IPS DF 4.7 (cell line): ENCODE data around the gene ARHGAP15.
A peak's percentile ranks its signal among the peaks of the same experiment; 100 is the strongest.

Experiments
- DNase-seq: peaks from one replicate; pipeline ENCODE4 v3.0.0-alpha.2; 2013; ENCODE audit warnings: low spot score; ENCODE audit errors: extremely low read depth

Gene ARHGAP15

DNA sequence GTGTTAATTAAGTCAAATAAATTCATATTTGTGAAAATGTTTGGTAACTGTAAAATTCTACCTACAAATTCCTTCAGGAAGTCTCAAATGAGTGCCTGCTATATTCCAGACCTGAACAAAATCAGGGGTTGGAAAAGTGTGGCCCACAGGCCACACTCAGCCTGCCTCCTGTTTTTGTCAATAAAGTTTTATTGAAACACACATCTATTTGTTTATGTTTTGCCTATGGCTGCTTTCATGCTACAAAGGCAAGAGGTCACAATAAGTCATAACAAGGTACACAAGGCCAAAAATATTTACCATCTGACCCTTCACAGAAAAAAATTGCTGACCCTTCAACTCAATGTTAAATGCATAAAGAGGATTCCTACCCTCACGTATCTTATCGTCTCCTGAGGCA, 581.7 kb downstream of the ARHGAP15 start:
- DNase-seq = no peak

DNA sequence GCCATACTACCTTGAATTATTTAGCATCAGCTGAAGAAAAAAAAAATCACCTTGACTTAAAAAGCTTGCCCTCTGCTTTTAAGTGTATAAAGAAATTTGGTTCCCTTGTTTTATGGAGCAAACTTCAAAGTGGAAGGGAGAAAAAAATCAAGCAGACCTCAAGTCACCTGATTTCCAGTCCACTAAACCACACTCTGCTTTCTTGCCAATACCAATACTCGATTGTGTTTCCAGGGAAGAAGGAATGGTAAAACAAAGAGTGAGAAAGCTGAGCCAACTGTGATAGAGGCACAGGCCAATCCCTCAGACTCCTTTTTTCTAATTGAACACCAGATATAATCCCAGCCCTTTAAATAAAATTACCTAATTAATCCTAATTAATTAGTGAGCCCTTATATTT, 587.3 kb downstream of the ARHGAP15 start:
- no peak for DNase-seq

DNA sequence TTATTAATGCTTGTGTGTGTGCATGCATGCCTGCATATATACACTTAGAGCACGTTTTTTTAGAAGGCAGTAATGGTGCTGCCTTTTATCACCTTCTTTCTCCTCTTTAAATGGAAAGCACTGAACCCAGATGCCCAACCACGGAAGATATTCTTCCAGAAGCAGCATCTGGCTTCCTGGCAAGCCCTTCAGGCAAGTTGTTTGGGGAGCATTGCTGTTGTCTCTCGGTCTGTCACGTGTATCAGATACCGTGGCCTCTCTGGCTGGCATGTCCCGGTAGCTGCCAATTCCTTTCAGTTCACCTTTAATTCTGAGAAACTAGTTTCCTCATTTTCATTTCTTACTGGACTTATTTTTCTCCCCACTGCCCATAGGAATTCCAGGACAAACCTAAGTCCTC, 587.8 kb downstream of the ARHGAP15 start:
- no peak for DNase-seq

DNA sequence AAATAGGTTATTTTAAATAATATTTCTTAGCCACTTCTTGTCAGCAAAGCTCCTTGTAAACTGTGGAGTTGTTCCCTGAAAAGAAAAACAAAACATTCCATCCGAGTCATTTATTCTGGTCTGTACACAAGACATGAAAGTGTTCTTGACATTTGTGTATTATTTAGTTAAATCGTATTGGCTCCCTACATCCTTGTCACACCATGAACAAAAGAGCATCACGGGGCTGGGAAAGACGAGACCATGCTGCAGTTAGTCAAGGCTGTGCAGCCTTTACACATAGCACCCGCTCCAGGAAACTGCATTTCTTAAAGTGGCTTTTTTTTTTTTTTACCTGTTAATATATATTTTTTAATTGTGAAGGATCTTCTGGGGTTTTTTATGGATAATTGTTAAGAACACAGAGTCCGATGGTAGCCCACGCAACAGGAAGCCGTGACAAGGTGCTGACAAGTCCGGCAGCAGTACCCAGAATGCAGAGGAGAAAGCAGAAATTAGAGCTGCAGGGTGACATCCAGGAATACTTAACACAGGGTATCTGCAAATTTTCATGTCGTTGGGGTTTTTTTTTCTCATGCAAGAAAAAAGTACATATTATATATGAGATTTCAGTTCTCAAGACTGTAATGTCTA, 588.4 kb downstream of the ARHGAP15 start:
- DNase-seq = no peak

DNA sequence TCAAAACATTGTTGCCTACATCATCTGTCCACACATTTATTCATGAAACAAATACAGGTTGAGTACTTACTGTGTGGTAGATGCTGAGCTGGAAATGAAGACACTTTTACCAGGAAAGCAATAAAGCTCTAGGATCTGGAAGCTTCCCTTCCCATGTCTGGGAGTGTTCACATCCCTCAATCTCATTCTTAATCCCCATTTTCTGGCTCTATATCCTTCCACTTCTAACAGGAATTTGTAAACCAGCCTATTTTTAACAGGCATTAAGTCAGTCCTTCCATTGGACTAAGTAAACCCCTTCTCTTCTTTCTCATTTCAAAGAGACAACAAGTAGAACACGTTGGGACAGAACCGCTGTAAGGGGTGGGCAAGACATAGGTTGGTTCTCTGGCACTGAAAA, 589.5 kb downstream of the ARHGAP15 start:
- DNase-seq = no peak

DNA sequence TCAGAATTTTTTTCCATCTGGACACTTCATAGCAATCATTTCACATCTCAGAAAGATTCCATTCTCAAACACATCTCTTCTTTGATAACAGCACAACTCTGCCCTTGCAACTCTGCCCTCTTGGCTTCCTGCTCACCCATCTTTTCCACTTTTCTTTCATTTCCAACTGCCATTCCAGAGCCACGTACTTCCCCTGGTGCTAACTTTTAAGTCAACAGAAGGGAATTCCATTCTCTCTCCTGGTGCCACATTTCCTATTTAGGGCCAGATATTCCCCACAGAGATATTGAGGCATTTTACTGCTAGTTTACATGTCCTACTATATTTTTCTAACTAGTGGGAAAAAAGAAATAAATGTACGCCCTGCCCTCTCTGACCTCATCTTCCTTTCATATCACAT, 590.2 kb downstream of the ARHGAP15 start:
- DNase-seq = no peak

DNA sequence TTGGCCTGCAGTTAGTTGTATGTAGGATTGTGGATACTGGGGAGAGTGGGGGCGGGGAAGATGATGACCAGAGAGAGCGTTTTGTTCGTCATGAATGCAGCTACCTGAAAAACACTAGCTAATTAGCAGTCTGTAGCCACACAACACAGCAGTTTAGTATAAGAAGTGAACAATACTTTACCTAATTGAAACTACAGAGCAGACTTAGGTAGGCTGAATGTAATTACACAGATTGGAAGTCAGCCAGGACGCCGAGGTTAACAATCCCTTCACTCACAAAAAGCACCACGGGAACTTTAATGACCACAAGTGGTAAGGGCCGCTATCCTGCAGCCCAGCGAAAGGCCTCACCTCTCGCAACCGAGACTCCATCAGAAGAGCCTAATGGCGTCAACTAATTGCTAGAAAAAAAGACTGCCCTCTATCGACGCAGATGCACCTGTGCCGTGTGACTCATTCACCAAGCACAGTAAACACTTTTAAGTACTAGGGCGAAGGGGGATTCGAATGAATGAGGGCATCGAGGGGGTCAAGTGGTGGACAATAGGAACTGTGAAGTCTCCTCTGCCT, 591.0 kb downstream of the ARHGAP15 start:
- DNase-seq = peak; percentile 62

DNA sequence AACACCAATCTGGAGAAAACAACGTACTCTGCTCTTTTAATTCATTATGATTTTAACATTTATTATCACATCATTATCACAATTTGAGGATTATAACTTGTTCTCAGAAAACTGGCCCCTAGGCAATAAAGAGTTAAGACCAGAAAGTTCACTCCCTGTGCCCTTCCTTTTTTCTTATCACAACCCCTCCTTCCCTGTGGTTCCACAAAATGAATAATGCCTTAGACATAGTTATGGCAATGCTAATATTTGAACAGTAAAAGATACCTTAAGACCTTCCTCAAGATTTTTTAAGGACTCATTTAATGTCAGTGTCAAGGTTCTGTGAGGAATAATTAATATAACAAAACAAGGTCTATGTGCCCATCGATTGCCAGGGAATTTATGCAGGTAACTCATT, 596.2 kb downstream of the ARHGAP15 start:
- DNase-seq = no peak

DNA sequence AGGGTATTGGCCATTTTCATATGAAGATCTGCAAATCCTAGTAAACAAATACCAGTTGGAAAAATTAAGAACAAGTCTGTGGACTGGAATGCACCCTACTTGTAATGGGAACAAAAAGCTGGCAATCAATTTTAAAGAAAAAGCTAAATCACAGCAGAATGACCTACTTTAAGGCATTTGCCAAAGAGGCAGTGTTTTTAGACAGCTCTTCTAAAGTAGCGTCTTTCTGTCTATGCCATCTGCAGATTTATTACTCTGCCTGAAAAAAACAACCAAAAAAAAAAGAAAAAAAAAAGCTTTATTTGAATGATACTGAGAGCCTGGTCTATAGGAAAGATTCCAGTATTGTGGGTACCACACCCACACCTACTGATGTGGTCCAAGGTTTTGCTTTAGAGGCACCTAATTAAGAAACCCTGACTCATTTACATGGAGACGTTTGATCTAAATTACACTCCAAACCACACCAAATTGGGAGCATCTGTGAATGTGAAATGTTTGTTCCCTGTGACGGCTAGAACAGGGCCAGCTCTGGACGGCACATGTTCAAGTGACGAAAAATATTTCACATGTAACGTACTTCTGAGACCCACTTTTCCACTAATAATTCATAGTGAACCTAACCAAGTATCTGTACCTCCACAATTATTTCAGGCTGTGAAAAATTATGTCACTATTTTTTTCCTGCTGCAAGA, 597.1 kb downstream of the ARHGAP15 start:
- no peak for DNase-seq

DNA sequence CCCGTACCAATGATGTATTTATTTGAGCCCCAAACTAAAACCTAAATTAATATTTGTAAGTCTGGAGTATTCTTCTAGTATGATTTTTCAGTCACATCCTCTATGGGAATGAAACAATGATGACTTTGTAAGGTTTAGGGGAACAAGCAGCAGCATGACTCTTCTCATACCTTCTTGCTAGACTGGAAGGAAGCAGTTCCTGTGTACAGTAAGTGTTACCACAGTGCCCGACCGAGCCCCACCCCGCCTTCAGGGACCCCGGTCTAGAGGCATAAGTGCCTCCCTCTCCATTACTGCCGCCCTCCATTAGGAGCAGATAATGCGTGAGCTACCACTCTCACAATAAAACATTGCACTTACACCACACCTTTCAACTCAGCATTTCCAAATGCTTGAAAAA, 599.3 kb downstream of the ARHGAP15 start:
- DNase-seq = no peak

DNA sequence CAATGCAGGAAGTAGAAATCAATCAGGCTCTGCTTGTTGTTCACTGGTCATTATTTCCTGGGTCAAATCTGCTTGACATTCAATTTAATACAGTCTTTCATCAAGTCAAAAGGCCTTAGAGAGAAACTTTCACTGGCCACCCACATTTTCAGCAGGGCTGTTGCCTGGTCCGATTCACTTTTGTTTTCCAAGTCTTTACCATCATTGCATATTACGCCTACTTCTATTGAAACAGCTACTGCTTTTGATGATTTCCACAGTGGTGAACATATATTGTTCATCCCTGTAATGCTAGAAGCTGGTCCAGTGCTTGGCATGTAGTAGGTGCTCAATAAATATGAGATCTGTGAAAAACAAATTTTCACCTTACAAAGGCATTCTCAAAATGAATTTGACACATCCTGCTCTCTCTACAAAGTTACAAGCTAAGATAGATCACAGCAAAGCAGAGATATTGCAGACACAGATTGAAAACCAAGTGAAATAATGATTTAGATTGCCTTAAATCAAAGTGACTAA, 600.1 kb downstream of the ARHGAP15 start:
- DNase-seq = no peak

DNA sequence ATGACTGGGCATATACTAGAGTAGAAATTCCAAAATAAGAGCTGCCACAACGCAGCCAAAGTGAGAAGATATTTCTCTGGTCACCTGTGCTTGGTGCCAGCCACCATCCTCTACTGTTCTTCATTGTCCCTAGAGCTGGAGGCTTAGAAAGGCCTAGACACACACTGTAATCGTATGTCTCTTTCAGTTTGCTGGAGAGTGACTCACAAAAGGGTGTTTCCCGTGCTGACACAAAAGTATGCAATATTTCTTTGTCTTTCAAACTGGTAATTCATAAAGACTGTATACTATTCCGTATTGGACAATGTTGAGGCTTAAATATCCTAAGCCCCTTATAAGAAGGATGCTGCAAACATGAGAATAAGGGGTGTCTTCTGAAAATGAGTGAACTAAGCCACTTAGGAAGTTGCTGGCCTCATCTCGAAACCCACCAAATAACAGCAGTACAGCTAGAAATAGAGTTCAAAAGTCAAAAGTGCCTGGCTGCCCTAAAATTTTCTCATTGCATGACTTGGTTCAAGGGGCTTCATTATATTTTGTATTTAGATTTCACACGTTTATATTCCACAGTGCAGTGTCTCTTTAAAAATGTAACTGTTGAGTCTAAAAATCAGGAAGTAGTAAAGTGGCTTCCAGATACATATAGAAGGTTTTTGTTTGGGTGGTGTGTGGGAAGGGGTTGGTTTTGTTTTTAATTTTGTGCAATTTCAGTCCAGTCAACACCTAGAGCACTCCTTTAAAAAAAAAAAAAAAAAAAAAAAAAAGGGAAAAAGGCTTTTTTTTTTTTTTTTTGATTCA, 601.1 kb downstream of the ARHGAP15 start:
- no peak for DNase-seq

DNA sequence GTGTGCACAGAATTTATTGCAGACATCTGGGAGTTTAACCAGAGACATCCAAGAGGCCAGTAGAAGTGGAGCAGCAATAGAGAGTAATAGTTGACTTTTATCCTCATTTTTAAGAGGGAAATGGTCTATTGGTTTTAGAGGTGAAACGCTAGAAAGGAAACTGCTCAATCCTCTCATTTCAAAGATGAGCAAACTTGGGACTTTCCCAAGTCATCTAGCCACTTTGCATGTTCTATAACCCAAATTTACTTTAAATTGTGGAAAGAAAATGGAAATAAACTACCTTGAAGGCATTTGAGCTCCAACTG, 601.7 kb downstream of the ARHGAP15 start:
- DNase-seq = no peak

DNA sequence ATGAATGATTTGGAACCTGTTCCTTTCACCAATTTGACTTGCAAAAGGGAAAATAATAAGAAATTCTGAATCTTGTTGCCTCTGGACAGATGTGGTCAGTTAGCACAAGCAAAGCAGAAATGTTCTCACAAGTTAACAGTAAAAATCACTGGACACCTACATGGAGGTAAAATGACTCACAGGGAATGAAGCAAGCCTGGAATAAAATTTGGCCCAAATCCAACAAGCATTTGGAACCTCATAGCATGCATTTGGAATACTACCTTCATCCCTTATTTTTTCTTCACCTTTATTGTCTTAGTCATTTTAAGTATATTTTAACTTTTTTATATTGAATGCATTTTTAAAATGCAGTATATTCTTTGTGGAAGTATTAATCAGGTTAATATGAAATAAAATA, 602.9 kb downstream of the ARHGAP15 start:
- DNase-seq = no peak

DNA sequence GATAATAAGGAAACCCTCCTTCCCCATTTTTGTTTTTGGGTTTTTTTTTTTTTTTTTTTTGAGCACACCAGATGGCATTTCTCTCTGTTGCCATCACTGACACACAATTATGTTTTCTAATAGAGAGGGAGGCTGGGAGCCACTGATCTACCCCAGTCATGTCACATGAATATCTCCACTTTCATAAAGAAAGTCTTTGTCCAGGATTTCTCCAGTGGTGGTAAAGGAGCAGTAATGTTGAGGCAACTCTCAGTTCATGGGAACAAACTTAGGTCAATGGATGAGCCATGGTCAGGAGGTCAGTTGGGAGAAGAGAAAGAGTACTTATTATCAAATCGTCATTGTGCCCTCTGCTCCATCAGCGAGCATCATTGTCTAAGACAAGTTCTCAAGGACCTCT, 603.7 kb downstream of the ARHGAP15 start:
- DNase-seq = no peak

DNA sequence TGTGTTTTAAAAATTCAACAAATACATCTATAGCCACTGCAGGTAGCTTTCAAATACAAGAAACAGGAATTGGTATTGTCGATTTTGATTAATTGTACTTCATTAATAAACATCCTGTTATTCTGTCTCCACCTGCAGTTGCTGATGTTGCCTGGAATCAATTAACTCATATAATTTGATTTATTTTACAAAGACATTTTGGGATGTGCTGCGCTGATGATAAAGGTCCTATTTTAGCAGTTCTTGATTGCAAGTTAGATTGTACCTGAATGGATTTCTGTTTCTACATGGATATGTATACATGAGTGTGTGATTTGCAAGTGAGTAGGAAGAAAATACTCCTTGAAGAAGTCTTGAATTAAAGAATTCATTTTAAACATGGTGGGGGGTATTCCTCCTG, 605.3 kb downstream of the ARHGAP15 start:
- DNase-seq = no peak

DNA sequence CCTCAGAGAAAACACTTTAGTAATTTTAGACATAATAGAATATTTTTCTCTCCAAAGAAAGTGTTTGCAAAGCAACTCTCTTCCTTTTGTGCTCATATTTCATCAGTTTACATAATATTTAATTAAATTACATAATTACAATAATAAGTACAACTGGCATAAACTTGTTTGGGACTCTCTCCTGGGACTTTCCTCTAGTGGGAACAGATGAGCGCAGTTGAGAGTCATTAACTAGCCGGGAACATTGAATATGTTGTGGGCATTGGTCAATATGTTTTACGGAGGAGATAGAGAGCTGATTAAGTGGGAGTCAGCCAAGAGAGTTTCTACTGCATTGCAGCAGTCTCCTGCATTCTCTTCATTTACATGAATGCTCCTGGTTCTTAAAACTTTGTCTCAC, 607.7 kb downstream of the ARHGAP15 start:
- no peak for DNase-seq

DNA sequence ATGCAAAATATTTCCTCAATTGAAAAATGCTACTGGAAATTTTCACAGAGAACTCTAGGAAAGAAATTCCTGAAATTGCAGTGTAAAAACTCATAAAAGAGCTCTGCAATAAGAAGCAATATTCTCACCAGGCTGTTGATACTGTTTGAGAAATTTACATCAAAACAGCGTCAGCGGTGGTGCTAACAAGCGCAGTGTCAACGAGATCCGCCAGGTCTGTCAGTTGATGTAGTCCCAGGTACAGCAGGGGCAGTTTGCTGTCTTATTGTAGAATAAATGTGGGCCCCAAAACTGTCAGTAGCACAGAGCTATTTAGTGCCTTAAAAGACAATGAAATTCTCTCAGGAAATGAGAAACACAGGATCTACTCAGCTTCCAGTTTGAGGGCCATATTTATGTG, 611.2 kb downstream of the ARHGAP15 start:
- DNase-seq = no peak

DNA sequence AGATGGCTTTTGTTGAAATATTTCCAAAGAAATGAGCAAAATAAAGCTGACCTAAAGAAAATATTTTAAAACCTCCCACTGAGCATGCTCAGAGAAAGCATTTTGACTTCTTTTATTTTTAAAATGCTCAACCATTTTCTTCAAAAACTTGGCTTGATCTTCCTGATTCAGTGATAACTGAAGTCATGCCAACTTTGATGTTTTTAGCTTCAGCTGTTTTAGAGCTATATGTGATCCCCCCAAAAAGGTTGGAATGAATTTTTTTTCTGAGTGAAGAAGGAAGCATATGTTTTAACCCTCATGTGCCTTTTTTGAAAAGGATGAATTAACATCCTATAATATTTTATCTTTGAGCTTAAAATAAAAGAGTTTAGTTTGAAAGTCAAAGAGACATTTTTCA, 612.0 kb downstream of the ARHGAP15 start:
- DNase-seq = no peak

DNA sequence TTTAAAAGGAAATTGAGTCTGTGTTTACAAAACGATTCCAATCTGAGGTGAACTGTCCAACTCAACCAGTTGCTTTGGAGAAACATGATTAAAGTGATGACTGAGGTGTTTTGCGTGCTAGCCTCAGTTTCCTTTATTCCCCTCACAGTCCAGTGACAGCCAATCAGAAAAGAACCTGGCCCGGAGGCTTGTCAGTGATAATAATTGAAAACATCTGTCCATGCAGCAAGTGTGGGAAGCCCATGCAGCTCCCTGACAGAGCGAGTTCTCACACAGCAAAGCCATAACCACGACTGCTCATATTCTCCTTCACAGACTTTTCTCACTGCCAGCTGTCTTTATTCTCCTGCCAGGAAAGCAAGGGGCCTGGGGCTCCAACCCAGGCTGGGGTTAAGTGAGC, 613.4 kb downstream of the ARHGAP15 start:
- no peak for DNase-seq

DNA sequence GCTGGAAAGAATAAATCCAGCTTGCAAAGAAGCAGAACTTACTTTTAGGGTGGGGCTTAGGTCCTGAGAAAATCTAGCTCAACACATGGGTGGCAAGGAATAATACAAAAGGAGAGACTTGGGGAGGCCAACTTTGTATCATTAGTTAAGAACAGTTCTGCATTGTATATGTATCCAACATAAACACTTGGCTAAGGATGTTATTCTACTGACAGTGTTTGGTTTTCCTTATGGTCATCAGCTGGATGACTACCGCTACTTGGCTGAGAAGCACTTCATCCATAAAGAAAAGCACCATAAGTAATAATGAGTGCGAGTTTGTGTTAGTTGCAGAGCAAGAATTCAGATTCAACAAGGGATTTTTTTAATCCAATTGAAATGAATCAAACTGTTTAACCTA, 614.9 kb downstream of the ARHGAP15 start:
- DNase-seq = no peak

DNA sequence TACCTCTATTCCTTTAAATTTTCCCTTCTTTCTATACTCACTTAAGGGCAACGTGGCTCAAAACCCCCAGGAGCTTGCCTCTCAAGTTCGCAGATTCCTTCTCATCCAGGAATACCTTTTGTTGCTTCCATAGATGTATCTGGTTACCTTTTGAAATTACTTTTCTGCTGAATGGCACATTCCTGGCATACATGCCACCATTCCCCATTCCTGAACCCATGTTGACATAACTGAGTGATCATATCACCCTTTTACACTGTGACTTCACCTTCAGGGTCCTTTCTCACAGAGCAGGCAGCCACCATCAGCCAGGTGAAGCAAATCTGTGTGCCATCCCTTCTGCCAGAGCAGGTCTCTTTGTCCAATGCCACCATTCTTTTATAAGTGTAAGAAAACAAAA, 615.8 kb downstream of the ARHGAP15 start:
- DNase-seq = no peak
